GM21619 (cell line): Measurements from ENCODE around the gene GNG11.

Experiments
- ATAC-seq: cut with Tn5 transposase; IDR thresholded peaks from one replicate; pipeline ENCODE4 v1.9.1; 2021; ENCODE audit not compliant: unreplicated experiment

Gene GNG11

DNA sequence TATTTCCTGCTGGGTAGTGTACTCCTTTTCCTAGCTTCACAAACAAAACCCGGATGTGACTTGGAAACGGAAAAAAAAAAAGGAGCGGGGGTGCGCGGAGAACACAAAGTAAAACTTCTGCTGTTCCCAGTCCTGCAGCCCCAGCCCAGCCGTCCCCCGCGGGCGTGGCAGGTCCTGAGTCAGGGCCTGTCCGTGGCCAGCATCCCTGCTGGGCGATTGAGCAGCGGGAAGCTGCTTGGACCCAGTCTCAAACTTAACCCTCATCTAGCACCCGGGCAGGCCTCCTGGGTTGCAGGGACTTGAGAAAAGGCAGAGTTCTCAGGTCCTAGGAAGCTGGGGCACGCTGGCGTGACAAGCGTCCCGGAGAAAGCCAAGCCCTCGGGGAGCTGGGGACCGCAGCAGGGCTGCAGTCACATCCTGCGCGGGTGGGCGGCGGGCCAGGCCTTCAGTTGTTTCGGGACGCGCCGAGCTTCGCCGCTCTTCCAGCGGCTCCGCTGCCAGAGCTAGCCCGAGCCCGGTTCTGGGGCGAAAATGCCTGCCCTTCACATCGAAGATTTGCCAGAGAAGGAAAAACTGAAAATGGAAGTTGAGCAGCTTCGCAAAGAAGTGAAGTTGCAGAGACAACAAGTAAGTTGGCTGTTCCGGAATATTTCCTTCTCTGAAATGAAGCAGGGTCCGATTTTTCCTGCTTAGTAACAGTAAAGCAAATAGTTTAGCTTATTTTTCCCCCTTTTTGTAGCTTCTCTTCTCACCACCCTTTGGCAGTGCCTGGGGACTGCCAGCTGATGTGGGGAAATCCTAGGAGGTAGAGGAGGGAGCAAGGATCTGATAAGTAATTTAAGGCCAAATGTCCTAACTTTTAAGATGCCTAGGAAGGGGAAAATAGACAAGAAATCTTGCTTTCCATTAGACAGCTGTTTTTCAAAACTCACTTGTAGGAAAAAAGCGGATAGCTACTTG, at the start of gene GNG11:
GNG11 (plus strand) TSS at position 129 of the 960 bp plus-strand sequence; CDS start at position 532, 403 bp downstream.
- ATAC-seq: peak; percentile 91

DNA sequence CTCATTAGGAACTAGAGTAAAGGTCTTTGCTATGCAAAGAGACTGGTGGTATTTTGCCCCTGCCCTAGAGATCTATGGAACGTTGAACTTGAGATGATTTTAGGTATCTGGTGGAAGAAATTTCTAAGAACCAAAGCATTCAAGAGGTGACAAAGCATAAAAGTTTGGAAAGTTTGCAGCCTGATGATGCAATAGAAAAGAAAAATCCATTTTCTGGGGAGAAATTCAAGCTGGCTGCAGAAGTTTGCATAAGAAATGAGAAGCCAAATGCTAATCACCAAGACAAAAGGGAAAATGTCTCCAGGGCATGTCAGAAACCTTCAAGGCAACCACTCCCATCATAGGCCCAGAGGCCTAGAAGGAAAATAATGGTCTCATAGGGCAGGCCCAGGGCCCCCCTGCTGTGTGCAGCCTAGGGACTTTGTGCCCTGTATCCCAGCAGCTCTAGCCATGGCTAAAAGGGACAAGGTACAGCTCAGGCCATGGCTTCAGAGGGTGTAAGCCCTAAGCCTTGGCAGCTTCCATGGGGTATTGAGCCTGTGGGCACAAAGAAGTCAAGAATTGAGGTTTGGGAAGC, 47.4 kb upstream of the GNG11 start:
- no peak for ATAC-seq

DNA sequence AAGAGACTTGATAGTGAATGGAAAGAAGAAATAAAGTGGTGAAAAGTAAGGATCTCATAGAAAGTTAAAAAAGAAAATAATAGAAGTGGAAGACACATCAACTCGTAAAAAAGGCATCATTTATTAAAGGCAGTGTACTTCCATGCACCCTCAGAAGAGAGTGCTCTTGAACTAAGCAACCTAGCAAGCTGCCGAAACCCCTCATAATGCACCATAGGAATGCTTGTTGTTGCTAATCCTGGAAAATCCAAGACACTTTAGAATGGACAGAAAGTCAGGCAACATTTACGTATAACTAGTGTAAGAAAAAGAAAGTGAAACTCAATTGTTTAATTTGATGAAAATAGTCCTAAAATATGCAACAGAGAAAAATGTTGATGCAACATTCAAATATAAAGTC, 43.8 kb upstream of the GNG11 start:
- no peak for ATAC-seq

DNA sequence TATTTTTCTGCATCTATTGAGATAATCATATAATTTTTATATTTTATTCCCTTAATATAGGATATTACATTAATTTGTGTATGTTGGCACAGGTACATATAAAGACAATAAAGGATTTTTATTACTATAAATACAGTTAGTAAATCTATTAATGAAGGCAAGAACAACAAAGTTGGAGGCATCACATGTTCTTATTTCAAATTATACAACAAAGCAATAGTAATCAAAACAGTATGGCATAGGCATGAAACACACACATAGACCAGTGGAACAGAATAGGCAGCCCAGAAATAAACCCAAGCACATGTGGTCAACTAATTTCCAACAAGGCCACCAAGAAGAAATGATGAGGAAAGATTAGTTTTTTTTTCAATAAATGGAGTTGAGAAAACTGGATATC, 42.2 kb upstream of the GNG11 start:
- ATAC-seq: no peak

DNA sequence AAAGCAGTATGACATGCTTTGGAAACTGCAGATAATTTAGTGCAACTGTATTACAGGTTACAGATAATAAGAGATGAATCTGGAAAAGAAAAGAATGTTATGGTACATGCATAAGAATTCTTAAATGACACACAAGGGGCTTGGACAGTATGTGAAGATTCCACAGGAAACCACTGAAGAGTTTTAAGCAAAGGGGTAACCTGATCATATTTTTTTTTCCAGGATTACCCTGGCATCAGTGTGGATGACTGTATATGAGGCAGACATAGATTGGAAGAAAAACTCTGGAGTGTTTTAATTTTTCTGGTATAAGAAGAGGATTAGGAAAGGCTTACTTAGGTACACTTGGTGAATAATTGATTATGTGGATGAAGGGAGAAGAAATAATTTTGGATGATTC, 39.1 kb upstream of the GNG11 start:
- no peak for ATAC-seq

DNA sequence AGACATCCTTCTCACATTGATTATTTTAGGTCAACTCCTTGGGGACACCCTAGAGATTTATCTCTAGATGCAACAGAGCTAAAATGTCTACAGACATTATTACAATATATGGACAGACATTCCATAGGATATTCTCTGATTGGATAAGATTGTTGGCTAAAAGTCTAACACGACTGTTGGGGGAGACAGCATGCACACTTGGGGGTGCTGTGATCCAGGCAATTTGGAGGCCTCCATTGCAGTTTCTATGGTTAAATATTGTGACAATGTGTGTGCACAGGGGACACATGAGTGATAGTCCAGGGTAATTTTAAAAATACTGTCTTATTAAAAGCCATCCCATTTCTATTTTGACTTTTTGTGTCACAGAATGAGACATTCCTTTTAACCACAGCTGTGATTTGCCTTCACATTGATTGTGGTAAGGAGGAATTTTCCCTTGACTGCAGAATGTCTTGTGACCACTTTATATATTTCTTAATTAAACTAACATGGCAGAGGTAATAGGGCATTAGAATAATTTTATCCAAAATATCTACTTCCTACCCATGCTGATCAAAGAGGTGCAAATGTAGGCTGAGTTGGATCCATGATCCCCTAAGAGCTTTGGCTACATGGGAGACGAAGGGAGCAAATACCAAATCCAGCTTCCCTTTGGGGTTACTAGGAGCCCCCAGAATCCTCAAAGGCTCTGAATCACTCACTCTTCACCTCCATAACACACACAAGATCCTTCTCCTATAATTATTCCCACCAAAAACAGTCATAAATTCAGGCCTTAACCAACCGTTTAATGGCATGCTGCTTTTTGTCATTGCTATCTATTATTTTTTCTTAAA, 38.2 kb upstream of the GNG11 start:
- ATAC-seq: no peak

DNA sequence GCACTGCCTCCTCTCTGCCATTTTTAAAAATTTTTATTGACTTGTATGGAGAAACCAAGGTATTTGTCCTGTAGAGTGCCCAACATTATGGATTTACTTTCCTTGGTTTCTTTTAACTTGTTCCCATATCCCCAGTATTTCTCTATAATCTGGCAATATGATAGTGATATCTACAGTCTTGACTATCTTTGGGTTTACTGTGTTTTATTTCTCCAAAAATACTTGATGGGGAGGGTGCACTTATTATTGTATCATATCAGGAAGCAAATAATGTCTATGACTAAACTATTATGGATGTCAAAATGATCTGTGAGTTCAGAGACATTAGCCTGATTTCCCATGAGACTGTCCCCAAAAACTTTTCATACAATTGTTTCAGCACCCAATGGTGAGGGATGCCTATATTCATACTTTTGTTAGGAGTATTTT, 37.6 kb upstream of the GNG11 start:
- no peak for ATAC-seq

DNA sequence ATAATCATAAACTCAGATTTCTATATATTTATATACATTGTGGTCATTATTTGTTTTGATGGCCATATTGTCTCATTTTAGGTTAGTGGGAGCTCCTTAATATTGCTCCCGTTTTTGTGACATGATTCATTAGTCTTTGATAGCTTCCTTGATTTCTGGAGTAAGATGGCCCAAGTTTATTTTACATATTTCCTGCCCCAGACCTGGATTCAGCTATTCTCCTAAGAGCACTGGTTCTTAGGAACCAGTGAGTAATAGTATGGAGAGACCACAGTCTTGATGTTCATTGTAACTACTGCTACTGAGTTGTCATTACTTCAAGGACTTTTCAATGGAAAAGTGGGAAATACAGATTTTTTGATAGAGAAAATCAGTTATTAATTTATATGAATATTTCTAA, 37.0 kb upstream of the GNG11 start:
- ATAC-seq: no peak

DNA sequence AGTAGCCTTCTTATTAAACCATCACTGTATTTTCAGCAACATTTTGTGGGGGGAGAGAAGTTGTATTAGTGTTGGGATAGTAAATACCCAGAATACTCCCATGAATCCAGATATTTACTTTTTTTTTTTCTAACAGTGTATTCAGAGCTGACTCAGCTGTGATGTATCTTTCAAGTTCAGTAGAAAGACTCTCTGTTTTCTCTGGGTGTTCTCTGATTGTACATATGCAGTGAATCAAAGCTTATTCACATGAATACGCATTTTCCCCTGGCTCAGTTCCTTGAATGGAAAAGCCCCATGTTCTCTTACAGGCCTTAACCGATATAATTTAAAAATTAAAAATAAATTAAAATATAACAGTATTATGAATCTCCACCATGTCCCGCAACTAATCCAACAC, 32.3 kb upstream of the GNG11 start:
- no peak for ATAC-seq

DNA sequence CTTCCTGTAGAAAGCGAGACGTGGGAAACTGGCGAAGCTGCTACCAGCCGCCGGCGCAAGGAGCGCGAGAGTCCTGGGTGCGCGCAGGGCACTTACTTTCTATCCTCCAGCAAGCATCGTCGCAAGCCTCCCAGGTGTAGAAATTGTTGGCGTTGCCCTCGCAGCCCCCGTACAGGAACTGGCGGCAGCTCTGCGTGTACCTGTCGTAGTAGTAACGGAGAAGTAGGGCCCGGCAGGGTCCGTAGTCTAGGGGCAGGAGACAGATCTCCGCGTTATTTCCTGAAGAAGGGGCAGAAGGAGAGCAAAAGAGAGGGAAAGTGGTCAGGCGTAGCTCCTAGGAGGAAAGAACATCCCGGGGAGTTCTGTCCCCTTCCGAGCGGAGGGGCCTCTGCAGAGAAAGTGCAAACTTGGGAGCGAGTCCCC, 31.5 kb upstream of the GNG11 start:
- peak; percentile 70 for ATAC-seq

DNA sequence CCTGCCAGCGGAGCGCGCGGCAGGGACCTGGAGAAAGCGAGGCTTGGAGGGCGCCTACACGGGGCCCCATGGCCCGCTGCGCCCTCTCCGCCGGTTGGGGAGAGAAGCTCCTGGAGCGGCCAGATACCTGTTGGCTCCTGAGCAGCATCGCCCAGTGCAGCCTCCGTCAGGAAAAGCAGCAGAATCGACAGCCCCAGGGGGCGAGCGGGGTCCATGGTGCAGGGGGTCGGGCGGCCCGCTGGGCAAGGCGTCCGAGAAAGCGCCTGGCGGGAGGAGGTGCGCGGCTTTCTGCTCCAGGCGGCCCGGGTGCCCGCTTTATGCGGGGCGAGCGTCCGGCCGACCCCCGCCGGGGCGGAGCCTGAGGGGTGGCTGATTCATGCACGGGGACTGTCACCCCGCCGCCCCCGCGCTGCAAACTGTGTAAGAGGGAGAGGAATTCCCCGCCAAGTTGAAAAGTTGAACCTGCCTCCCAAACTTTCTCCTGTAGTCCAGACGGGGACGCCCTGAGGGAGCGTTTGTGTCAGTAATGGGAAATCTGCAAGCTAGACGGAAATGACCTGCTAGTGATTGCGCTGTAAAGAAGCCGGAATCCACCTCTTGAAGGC, 31.0 kb upstream of the GNG11 start, which contains the start of gene TFPI2:
TFPI2 (minus strand) TSS at position 290 of the 605 bp plus-strand sequence; CDS start at position 215, 75 bp downstream.
- peak; percentile 50 for ATAC-seq

DNA sequence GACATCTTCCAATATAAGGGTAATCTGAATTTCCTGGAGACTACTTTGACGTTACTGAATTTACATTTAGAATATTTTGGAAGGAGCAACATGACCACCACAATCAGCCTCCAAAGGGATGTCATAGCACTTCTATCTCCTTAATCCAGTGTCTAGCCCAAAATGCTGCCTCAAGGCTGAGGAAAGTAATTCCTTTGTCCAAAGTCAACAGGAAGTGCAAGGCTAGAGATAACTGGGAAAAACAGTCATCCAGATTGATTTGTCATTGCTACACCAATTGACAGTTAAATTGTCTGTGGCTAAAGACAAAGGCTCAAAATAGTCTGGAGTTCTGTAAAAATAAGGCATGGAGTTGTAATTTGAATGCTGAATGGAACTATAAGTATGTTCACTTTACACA, 27.1 kb upstream of the GNG11 start:
- no peak for ATAC-seq

DNA sequence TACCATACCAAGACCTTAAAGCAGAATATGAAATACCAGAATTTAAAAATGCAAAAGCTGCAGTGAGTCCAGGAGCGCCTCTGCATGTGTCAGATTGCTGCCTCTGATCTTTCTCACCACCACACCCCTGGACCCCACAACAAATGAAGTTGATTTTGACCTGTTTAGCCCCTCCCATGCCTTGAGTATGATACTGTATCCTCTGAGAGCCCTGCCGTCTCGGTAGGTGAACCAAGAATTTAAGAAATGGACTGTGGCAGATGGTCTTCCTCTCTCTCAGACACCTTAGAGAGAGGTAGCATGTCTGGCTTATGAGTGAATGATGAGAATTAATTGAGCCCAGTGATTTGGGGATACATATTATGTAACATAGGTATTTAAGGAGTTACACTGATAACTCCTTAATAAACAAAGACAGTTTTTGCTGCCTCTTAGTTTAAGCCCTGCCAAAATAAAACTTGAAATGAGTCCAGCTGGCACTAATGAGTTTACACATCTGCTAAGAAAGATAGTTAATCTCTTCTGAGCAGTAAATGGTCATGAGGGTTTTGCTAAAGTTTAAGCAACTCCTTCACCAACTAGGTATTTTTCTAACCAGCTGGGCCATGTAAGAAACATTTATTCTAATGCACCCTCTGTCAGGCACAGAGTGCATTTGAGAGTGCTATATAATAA, 26.4 kb upstream of the GNG11 start:
- ATAC-seq: no peak

DNA sequence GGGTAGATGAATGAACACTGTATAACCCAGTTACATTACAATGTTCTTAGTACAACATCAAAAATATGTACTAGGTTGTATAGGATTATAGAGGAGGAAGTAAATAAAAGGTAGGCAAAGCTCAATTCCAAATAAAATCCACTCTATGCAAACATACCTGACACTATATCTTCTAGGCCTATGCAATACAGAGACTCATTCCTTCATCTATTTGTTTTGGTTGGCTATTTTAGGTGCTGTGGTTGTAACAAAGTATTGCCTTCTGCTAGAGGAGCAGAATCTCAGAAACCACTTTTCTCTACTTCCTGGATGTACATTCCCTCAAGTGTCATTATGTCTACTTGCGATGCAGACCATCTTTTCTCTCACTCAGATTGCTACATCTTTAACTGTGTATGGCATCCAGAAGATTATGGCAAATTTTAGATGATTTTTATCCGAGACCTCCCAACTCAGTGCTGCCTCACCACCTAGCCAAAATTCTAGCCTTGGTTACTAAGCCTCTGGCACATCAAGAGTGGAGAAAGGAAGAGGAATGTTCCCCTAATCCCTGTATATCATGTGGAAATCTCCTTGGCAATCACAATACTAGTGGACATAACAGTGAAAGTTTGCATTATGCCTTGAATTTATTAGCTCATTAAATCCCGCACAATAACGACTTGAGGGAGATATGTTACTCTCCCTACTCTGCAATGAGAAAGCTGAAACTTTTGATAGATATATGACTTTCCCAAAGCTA, 25.5 kb upstream of the GNG11 start:
- no peak for ATAC-seq

DNA sequence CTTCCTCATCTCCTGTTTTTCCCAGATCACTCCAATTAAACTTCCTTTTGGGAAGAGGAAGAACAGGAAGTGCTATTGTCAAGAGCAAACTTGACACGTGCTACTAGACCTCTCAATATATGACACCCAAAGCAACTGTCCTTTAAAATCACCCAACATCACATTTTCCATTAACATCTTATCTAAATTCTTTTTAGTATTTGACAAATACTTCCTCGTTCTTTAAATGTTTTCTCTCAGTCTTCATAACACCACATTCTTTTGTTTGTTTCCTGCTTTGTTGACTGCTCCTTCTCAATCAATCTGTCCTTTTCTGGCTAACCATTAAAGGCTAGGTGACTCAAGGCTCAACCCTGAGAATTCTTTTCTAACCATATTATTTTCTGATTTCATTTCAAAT, 23.9 kb upstream of the GNG11 start:
- ATAC-seq: no peak

DNA sequence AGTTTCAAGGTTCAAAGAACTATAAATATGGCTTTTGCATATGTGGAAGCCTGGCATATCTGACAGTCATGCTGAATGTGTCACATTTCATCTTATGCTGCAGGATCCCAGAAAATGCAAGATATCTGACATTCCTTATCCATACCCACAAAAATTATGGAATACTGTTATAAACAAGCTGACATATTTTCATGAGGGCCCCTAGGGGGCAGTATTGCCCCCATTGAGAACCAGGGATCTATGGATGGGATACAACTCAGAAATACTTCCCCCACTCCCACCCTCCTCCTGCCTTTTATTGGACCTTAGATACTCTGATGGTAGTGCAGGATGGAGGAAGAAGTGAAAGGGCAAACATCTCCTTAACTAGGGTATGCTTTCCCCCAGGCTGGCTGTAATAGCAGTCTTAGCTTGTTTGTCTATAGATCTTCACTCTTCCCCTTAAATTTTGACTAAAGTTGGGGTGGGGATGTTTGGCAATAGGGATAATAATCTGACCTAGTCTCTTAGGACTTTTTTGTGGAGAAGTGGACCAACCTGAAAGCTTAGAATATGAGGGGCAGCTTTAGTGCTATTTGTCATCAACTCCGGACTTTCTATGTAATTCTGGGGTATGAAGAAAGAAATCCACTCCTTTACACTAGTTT, 18.6 kb upstream of the GNG11 start:
- no peak for ATAC-seq

DNA sequence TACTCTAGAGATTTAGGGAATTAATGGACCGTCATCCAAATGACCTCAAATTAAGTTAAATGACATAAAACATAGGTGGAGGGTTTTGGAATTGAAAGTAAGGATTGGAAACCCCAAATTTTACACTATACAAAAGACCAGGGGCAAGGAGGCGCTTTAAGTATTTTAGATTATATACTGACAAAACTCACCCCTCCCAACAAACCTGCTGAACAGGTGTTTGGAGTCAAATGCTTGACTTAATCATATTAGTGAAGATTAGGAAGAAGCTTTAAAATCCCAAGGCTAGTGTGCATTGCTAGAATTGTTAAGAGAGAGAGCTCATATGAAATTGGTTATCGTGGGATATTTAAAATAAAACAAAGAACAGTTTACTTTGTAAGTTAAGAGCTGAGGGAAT, 15.3 kb upstream of the GNG11 start, which contains the start of gene GNGT1:
GNGT1 (plus strand) TSS at position 301 of the 400 bp plus-strand sequence. CDS start 180 bp downstream, outside the sequence.
- no peak for ATAC-seq

DNA sequence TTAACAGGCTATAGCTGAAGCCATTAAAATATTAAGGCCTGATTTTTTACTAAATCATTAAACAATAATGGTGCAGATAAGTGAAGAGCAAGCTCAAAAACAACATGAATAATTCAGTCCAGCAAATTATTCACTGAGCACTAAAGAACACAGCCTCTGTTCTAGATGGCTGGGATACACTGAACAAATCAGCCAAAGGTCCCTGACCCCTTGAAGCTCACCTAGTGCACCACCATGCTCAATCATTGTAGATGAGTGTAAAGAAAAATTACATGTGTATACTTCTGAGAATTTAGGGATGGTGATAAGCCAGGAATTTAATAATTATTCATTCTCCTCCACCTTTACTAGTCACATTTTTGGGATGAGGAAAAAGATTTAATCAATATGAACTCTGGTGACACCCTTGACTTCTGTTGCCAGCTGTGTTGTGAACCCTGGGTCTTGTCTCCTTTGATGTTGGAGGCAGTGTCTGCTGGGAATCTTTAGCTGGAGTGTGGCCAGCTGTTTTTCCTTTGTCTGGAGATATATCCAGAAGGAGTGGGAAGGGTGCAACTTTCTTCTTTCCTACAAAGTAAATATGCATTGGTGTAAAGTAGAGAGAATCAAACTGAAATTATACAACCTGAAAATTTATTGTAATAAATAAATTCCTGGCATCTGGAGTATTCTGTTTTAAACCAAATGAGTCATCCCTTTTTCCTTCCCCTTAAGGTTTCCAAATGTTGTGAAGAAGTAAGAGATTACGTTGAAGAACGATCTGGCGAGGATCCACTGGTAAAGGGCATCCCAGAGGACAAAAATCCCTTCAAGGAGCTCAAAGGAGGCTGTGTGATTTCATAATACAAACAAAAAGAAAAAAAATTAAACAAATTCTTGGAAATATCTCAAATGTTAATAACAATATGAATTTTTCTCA, 11.2 kb upstream of the GNG11 start:
- no peak for ATAC-seq
